Esophagus muscularis mucosa (tissue), 4 donors: Measurements from ENCODE around the gene PECR. TPM values are rescaled to one million over a fixed set of nuclear protein-coding genes. Genes with fewer than 3 reads are reported as not detected.

ENCODE experiments used
- DNase-seq: peaks from one replicate; pipeline ENCODE4 v3.0.0-alpha.2; 2017; ENCODE audit errors: extremely low spot score
- H3K27ac ChIP-seq, 4 donors: fragments of 200-600 bp; sonication (generic); replicated peaks in 1 of 4; 1 replicate in 3 of 4; 2 replicates in 1 of 4; pipeline ENCODE4 v1.5.1; 2016 to 2019; ENCODE audit warnings: mild to moderate bottlenecking in 1 of 4
- H3K27me3 ChIP-seq, 4 donors: fragments of 200-600 bp; sonication (generic); one replicate each; pipeline versions ENCODE4 v1.5.1 to v1.6.0; 2016 to 2019
- H3K36me3 ChIP-seq, 4 donors: fragments of 200-600 bp; sonication (generic); one replicate each; pipeline ENCODE4 v1.5.1; 2016 to 2019
- H3K4me1 ChIP-seq, 4 donors: fragments of 200-600 bp; sonication (generic); one replicate each; pipeline ENCODE4 v1.5.1; 2016 to 2019
- H3K4me3 ChIP-seq, 4 donors: fragments of 200-600 bp; sonication (generic); 1 replicate in 2 of 4; 2 replicates in 2 of 4; pipeline ENCODE4 v1.5.1; 2016 to 2019; ENCODE audit warnings: mild to moderate bottlenecking in 4 of 4, moderate library complexity in 1 of 4
- H3K9me3 ChIP-seq, 4 donors: fragments of 200-600 bp; sonication (generic); 1 replicate in 3 of 4; 2 replicates in 1 of 4; pipeline ENCODE4 v1.5.1; 2016 to 2019
- CTCF ChIP-seq, 3 experiments: fragments of 200-600 bp in 2 of 3; fragments of 450-650 bp in 1 of 3; sonication (generic) in 2 of 3; IDR thresholded peaks; one replicate each; pipeline ENCODE4 v1.5.1; 2017 to 2019; ENCODE audit warnings: antibody characterized with exemption in 3 of 3, mild to moderate bottlenecking in 2 of 3, moderate library complexity in 1 of 3
- EP300 ChIP-seq: sonication (generic); formaldehyde crosslinking; IDR thresholded peaks from one replicate; pipeline ENCODE4 v1.6.1; 2017; ENCODE audit warnings: antibody characterized with exemption
- POLR2A ChIP-seq: fragments of 450-650 bp; IDR thresholded peaks from one replicate; pipeline ENCODE4 v1.6.1; 2017; ENCODE audit warnings: antibody characterized with exemption, moderate library complexity, mild to moderate bottlenecking, low read depth
- POLR2AphosphoS5 ChIP-seq, 2 donors: sonication (generic); formaldehyde crosslinking; IDR thresholded peaks; one replicate each; pipeline ENCODE4 v1.6.1; 2017; ENCODE audit warnings: antibody characterized with exemption in 2 of 2
- WGBS: methylation state at CpG from one replicate; pipeline ENCODE4 v1.1.5; 2018; 5-methylcytosine and 5-hydroxymethylcytosine counted together
- intact Hi-C: fragments of 100-400 bp; cut with DNase I; formaldehyde crosslinking; loops from one replicate; pipeline ENCODE4 v1.15.1; 2023
- total RNA-seq, 4 donors: library from RNA; depleted of rRNA; stranded (reverse); fragments of >200 nt; gene quantifications; one replicate each; pipeline versions ENCODE4 v1.1.0 to v1.2.1, GENCODE V29; 2016

The PECR gene
- total RNA-seq, 4 donors from 2014 or later = 3.3 to 14.8 (median 10.0) TPM

- no peak for TF ChIP-seq EP300
- TF ChIP-seq POLR2AphosphoS5 (IDR thresholded peaks at IDR 0.05) = no peak
- TF ChIP-seq POLR2A = no peak
- no peak for TF ChIP-seq CTCF (IDR thresholded peaks at IDR 0.05)
Observed at GRCh38 chr2:216030216-216030615, 51.4 kb downstream of the PECR start.

GRCh38 chr2:216029416-216030129, 52.0 kb downstream of the PECR start:
- intact Hi-C loops = no loop called here

More at GRCh38 chr2:216030216-216030615, 51.4 kb downstream of the PECR start:
- DNase-seq = no peak
- peaks cover 0 to 9% (median 0%) of the 10 kb centered on the region in 4 donors for H3K36me3 ChIP-seq
- H3K9me3 ChIP-seq = no peaks in the 10 kb centered on the region
- H3K27ac ChIP-seq = no peak overlapping the region
- H3K27me3 ChIP-seq = no peaks in the 10 kb centered on the region
- no peak overlapping the region for H3K4me3 ChIP-seq
- H3K4me1 ChIP-seq = no peaks in the 10 kb centered on the region
- 100% methylated on average over 3 of the region's 3 CpGs for WGBS
- intact Hi-C loops = no loop called here

GRCh38 chr2:216024779-216025336, 56.8 kb downstream of the PECR start:
- intact Hi-C loops = no loop called here
- TF ChIP-seq POLR2A = no peak
- TF ChIP-seq CTCF (IDR thresholded peaks at IDR 0.05) = no peak
- TF ChIP-seq EP300 = no peak
- no peak for TF ChIP-seq POLR2AphosphoS5 (IDR thresholded peaks at IDR 0.05)
- H3K9me3 ChIP-seq = no peaks in the 10 kb centered on the region
- DNase-seq = no peak
- 95% methylated on average over 7 of the region's 7 CpGs for WGBS
- H3K27ac ChIP-seq = no peak overlapping the region
- H3K4me1 ChIP-seq = no peaks in the 10 kb centered on the region
- no peaks in the 10 kb centered on the region for H3K27me3 ChIP-seq
- H3K36me3 ChIP-seq = peaks cover 0 to 9% (median 0%) of the 10 kb centered on the region in 4 donors
- no peak overlapping the region for H3K4me3 ChIP-seq

More at GRCh38 chr2:216029416-216030129, 52.0 kb downstream of the PECR start:
- H3K27ac ChIP-seq = no peak overlapping the region
- no peak for DNase-seq
- H3K4me1 ChIP-seq = no peaks in the 10 kb centered on the region
- TF ChIP-seq EP300 = no peak
- no peak for TF ChIP-seq POLR2A
- TF ChIP-seq POLR2AphosphoS5 (IDR thresholded peaks at IDR 0.05) = no peak
- no peak for TF ChIP-seq CTCF (IDR thresholded peaks at IDR 0.05)
- WGBS = 92% methylated on average over 7 of the region's 7 CpGs
- peaks cover 0 to 9% (median 0%) of the 10 kb centered on the region in 4 donors for H3K36me3 ChIP-seq
- no peaks in the 10 kb centered on the region for H3K27me3 ChIP-seq
- no peak overlapping the region for H3K4me3 ChIP-seq
- no peaks in the 10 kb centered on the region for H3K9me3 ChIP-seq

GRCh38 chr2:216023055-216023648, 58.5 kb downstream of the PECR start:
- TF ChIP-seq POLR2A = no peak
- TF ChIP-seq CTCF (IDR thresholded peaks at IDR 0.05) = peak; percentile 30 to 50 (median 35)
- no peak for TF ChIP-seq EP300
- TF ChIP-seq POLR2AphosphoS5 (IDR thresholded peaks at IDR 0.05) = no peak
- no peaks in the 10 kb centered on the region for H3K9me3 ChIP-seq
- no peak overlapping the region for H3K27ac ChIP-seq
- H3K36me3 ChIP-seq = no peaks in the 10 kb centered on the region
- no peaks in the 10 kb centered on the region for H3K4me1 ChIP-seq
- intact Hi-C loops = no loop called here
- no peaks in the 10 kb centered on the region for H3K27me3 ChIP-seq
- no peak overlapping the region for H3K4me3 ChIP-seq
- no peak for DNase-seq
- WGBS = 37% methylated on average over 3 of the region's 3 CpGs
